B cell (primary cell): ENCODE data around the gene ADIPOR1. TPM values are rescaled to one million over a fixed set of nuclear protein-coding genes. Genes with fewer than 3 reads are reported as not detected.

Experiments
- ATAC-seq: fragments of 200-7000 bp; cut with Tn5 transposase; one replicate; pipeline ENCODE4 v1.10.0; 2021; ENCODE audit warnings: low read depth, mild to moderate bottlenecking, moderate number of reproducible peaks, moderate library complexity
- CTCF ChIA-PET: fragments of 350-600 bp; sonication (Branson Sonifier 250); formaldehyde crosslinking; loops from one replicate; lab custom pipeline; 2021; ENCODE audit warnings: antibody characterized with exemption, inconsistent platforms; lab: Charles Lee
- POLR2A ChIA-PET: fragments of 350-600 bp; sonication (Branson Sonifier 250); formaldehyde crosslinking; loops from one replicate; lab custom pipeline; 2021; ENCODE audit warnings: antibody characterized with exemption; lab: Charles Lee
- DNase-seq: peaks from one replicate; pipeline ENCODE4 v3.0.0; 2013
- H2AFZ ChIP-seq: 2 replicates; pipeline ENCODE4 v1.6.1; 2012; ENCODE audit warnings: mild to moderate bottlenecking, low read depth, low read length; ENCODE audit not compliant: insufficient read depth, poor library complexity, severe bottlenecking
- H3K27ac ChIP-seq, 2 donors: 1 replicate in 1 of 2; 2 replicates in 1 of 2; pipeline ENCODE4 v1.5.1; 2012 to 2013; ENCODE audit warnings: low read length in 2 of 2, mild to moderate bottlenecking in 2 of 2, moderate library complexity in 1 of 2
- H3K27me3 ChIP-seq, 4 experiments: fragments of 200-600 bp in 1 of 4; sonication (generic) in 1 of 4; replicated peaks in 1 of 4; 1 replicate in 2 of 4; 2 replicates in 2 of 4; pipeline versions ENCODE4 v1.6.1 to v1.7.0; 2013 to 2016; ENCODE audit warnings: low read length in 3 of 4, mild to moderate bottlenecking in 2 of 4, mixed read lengths in 1 of 4, moderate library complexity in 1 of 4; ENCODE audit not compliant: insufficient read depth in 4 of 4, control insufficient read depth in 3 of 4; ENCODE audit errors: control extremely low read depth in 1 of 4
- H3K36me3 ChIP-seq, 2 experiments: replicated peaks in 1 of 2; 1 replicate in 1 of 2; 2 replicates in 1 of 2; pipeline versions ENCODE4 v1.6.1 to v1.7.1; 2013; ENCODE audit warnings: low read length in 1 of 2; ENCODE audit not compliant: insufficient read depth in 2 of 2, control insufficient read depth in 1 of 2; ENCODE audit errors: control extremely low read depth in 1 of 2, extremely low read depth in 1 of 2
- H3K4me1 ChIP-seq, 2 donors: fragments of 200-600 bp in 1 of 2; sonication (generic) in 1 of 2; 1 replicate in 1 of 2; 2 replicates in 1 of 2; pipeline versions ENCODE4 v1.5.1 to v1.6.1; 2013 to 2017; ENCODE audit warnings: low read length in 2 of 2; ENCODE audit not compliant: control insufficient read depth in 2 of 2, insufficient read depth in 2 of 2
- H3K4me2 ChIP-seq: replicated peaks from 2 replicates; pipeline ENCODE3; 2012; ENCODE audit warnings: mild to moderate bottlenecking, low read depth, low read length; ENCODE audit not compliant: poor library complexity, severe bottlenecking
- H3K4me3 ChIP-seq, 5 experiments: fragments of 200-600 bp in 1 of 5; sonication (generic) in 1 of 5; 1 replicate in 3 of 5; 2 replicates in 2 of 5; pipeline versions ENCODE4 v1.5.1 to v1.7.0; 2011 to 2016; ENCODE audit warnings: low read length in 4 of 5, mild to moderate bottlenecking in 4 of 5, low read depth in 2 of 5, control low read depth in 1 of 5, moderate library complexity in 1 of 5; ENCODE audit not compliant: insufficient read depth in 1 of 5; ENCODE audit errors: control extremely low read depth in 1 of 5, extremely low read depth in 1 of 5
- H3K79me2 ChIP-seq: fragments of 200-600 bp; sonication (generic); one replicate; pipeline ENCODE4 v1.6.0; 2016; ENCODE audit warnings: low read length; ENCODE audit not compliant: control insufficient read depth, insufficient read depth
- H3K9ac ChIP-seq: fragments of 200-600 bp; sonication (generic); 2 replicates; pipeline ENCODE4 v1.6.1; 2017; ENCODE audit warnings: mild to moderate bottlenecking, low read length, moderate library complexity
- H3K9me3 ChIP-seq, 3 donors: one replicate each; pipeline versions ENCODE4 v1.6.1 to v1.7.1; 2013; ENCODE audit warnings: low read length in 2 of 3; ENCODE audit not compliant: control insufficient read depth in 2 of 3, insufficient read depth in 1 of 3; ENCODE audit errors: control extremely low read depth in 1 of 3
- H4K20me1 ChIP-seq: 2 replicates; pipeline ENCODE4 v1.6.0; 2012; ENCODE audit warnings: mild to moderate bottlenecking, low read length; ENCODE audit not compliant: insufficient read depth, control insufficient read depth, poor library complexity, severe bottlenecking
- H3K27ac Mint-ChIP-seq: one replicate; pipeline ENCODE4 v1.8.0; 2021; ENCODE audit warnings: mixed read lengths
- H3K27me3 Mint-ChIP-seq: one replicate; pipeline ENCODE4 v1.8.0; 2021; ENCODE audit warnings: mixed read lengths
- H3K4me1 Mint-ChIP-seq: one replicate; pipeline ENCODE4 v1.8.0; 2021; ENCODE audit warnings: mixed read lengths
- H3K4me3 Mint-ChIP-seq: one replicate; pipeline ENCODE4 v1.8.0; 2021; ENCODE audit warnings: mixed read lengths
- H3K9me3 Mint-ChIP-seq: one replicate; pipeline ENCODE4 v1.8.0; 2022; ENCODE audit warnings: mixed read lengths; ENCODE audit not compliant: insufficient read depth
- CTCF ChIP-seq: fragments of 200-600 bp; IDR thresholded peaks from one replicate; pipeline ENCODE4 v1.8.0; 2022; ENCODE audit warnings: antibody characterized with exemption, mild to moderate bottlenecking
- EZH2 ChIP-seq: IDR thresholded peaks from 2 replicates; pipeline ENCODE4 v1.6.1; 2012; ENCODE audit warnings: borderline replicate concordance, low read depth, mild to moderate bottlenecking, moderate library complexity, low read length; ENCODE audit not compliant: insufficient read depth, poor library complexity, severe bottlenecking
- WGBS: methylation state at CpG from one replicate; pipeline ENCODE4 v1.1.5; 2013; ENCODE audit warnings: missing lambda C conversion rate; ENCODE audit not compliant: insufficient coverage; 5-methylcytosine and 5-hydroxymethylcytosine counted together
- intact Hi-C: fragments of 100-400 bp; cut with micrococcal nuclease; formaldehyde crosslinking; loops from one replicate; pipeline ENCODE4 v1.10.0; 2022
- polyA plus RNA-seq: library from polyadenylated mRNA; depleted of rRNA; stranded (reverse); fragments of >200 nt; gene quantifications from 2 replicates; pipeline ENCODE4 v1.2.3, GENCODE V29; 2012
- total RNA-seq, 2 donors: library from RNA; stranded (reverse); fragments of 120-200 nt in 1 of 2; gene quantifications; 1 replicate in 1 of 2; 2 replicates in 1 of 2; pipeline versions ENCODE4 v1.2.3 to v1.2.4, GENCODE V29; 2013 to 2022

Gene ADIPOR1
- total and polyA plus RNA-seq, 2 donors (not counting 1 experiment from before 2014, with no cell fraction given) = 44.2 to 49.5 TPM

GRCh38 chr1:202968895-202969295 is 10.8 kb upstream of the ADIPOR1 start:
- Mint-ChIP-seq H3K4me3 (peak overlapping the region; percentile 97), H3K4me1 (peaks cover 39% of the 10 kb centered on the region), H3K27me3 (no peaks in the 10 kb centered on the region), H3K27ac (peak overlapping the region; percentile 95), H3K9me3 (no peaks in the 10 kb centered on the region)
- no peaks in the 10 kb centered on the region for H4K20me1 ChIP-seq
- peak overlapping the region; percentile 41 for H2AFZ ChIP-seq
- H3K27me3 ChIP-seq = no peaks in the 10 kb centered on the region
- intact Hi-C loops = loop anchor here (1.0 to 10.0 kb wide), 8 partner anchors 14 to 804 kb away; partner anchors contain the start of genes KLHL12, PCAT6, PPFIA4 and PTPN7
- ChIA-PET CTCF (interaction anchor here (0.7 to 1.9 kb wide), 6 partner anchors 9 to 42 kb away, joined by 3 to 13 read pairs (median 4); partner anchors contain the start of genes KLHL12 and TMEM183A), POLR2A (interaction anchor here (0.6 to 1.9 kb wide), 3 partner anchors 16 to 80 kb away, joined by 3 to 11 read pairs (median 3); partner anchors contain the start of genes RABIF and TMEM183A)
- no peaks in the 10 kb centered on the region for H3K9me3 ChIP-seq
- H3K4me1 ChIP-seq = peaks cover 28 to 38% of the 10 kb centered on the region in 2 donors
- H3K4me3 ChIP-seq = peak overlapping the region in 4 of 5 experiments; percentile 8 to 69 (median 50)
- TF ChIP-seq EZH2 = no peak
- TF ChIP-seq CTCF = peak; percentile 74
- H3K9ac ChIP-seq = peak overlapping the region; percentile 73
- peak; percentile 62 for ATAC-seq
- no peaks in the 10 kb centered on the region for H3K79me2 ChIP-seq
- H3K27ac ChIP-seq = peak overlapping the region; percentile 73 to 75
- peak; percentile 90 for DNase-seq
- 0% methylated on average over 2 of the region's 5 CpGs for WGBS
- H3K36me3 ChIP-seq = peaks cover 0 to 2% of the 10 kb centered on the region in 2 experiments
- H3K4me2 ChIP-seq = peak overlapping the region; percentile 95

- intact Hi-C loops = loop anchor here (1.0 to 10.0 kb wide), 5 partner anchors 14 to 804 kb away; partner anchors contain the start of genes PCAT6, PPFIA4, PTPN7 and RABIF
- no CpG with 5 or more reads among the region's 3 CpGs for WGBS
- ChIA-PET CTCF (interaction anchor here (0.7 to 1.9 kb wide), 9 partner anchors 9 to 41 kb away, joined by 3 to 13 read pairs (median 4); partner anchors contain the start of genes KLHL12 and TMEM183A), POLR2A (interaction anchor here (0.6 to 1.9 kb wide), 4 partner anchors 15 to 157 kb away, joined by 3 to 11 read pairs (median 3); partner anchors contain the start of genes PCAT6, RABIF and TMEM183A)
- H3K27me3 Mint-ChIP-seq = no peaks in the 10 kb centered on the region
- TF ChIP-seq CTCF (no peak), EZH2 (no peak)
- Histone ChIP-seq H3K27me3 (no peaks in the 10 kb centered on the region), H3K36me3 (peaks cover 0 to 5% of the 10 kb centered on the region in 2 experiments), H3K4me3 (peak overlapping the region; percentile 61 to 88 (median 69)), H4K20me1 (no peaks in the 10 kb centered on the region), H3K9me3 (no peaks in the 10 kb centered on the region), H2AFZ (peak overlapping the region; percentile 78), H3K4me1 (peaks cover 28 to 38% of the 10 kb centered on the region in 2 donors), H3K4me2 (peak overlapping the region; percentile 95), H3K9ac (peak overlapping the region; percentile 73), H3K27ac (peak overlapping the region; percentile 60 to 75), H3K79me2 (no peaks in the 10 kb centered on the region)
- H3K4me3 Mint-ChIP-seq = peak overlapping the region; percentile 97
- peaks cover 39% of the 10 kb centered on the region for H3K4me1 Mint-ChIP-seq
- ATAC-seq (no peak), DNase-seq (no peak)
- peak overlapping the region; percentile 95 for H3K27ac Mint-ChIP-seq
- no peaks in the 10 kb centered on the region for H3K9me3 Mint-ChIP-seq
Measured at GRCh38 chr1:202968351-202968750, 10.2 kb upstream of the ADIPOR1 start.
